ENCODE measurements around the gene ITPKB. TPM values are rescaled to one million over a fixed set of nuclear protein-coding genes. Genes with fewer than 3 reads are reported as not detected.

The ITPKB gene
- 1.8 to 2.7 TPM (median 2.2 TPM) in 5 replicates for total RNA-seq (2022; extraction: Qiagen RNA extraction)

DNA sequence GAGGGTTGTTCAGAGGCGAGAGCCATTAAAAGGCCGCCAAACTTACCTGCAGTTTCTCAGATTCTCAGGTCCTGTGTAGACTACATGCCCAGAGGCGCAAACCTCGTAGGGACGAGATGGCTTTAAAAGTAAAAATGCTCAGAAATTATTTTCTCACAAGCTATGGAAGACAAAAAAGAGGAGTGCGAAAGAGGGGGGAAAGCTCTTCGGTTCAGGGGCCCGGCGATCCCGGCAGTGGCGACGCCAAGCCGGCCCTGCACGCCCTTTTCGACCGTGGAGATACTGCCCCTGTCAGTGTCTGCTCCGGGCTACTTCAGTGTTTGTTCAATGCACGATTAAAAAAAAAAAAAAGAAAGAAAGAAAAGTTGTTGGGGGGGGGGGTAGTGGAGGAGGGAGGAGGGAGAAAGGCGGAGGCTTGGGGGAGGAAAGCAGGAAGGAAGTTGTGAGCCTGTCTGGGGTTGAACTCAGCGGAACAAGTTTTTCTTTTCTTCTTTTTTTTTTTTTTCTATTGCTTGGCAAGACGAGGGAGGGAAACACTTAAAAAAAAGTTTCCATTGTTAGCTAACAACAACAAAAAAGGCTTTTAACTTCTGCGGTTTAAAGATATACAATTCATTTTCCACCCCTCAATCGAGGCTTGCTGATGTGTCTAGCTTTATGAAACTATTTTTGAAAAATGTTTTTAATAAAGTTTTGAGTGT is at the start of gene ITPKB:
Gene ITPKB, minus strand, starts transcription at position 288 of the 701 bp plus-strand sequence. CDS start 1,824 bp downstream, outside the sequence.

Other genes with a start within 250 kb of the ITPKB start
- gene STUM, start 190.5 kb downstream of the ITPKB start, total RNA-seq (2022; extraction: Qiagen RNA extraction) = not detected in 5 replicates
- gene PSEN2, start 131.3 kb upstream of the ITPKB start, total RNA-seq (2022; extraction: Qiagen RNA extraction) = 27.0 to 31.5 TPM (median 28.5 TPM) in 5 replicates
- 14.3 to 20.4 TPM (median 19.9 TPM) in 5 replicates for gene COQ8A, start 201.0 kb upstream of the ITPKB start, total RNA-seq (2022; extraction: Qiagen RNA extraction)